Liver (tissue), 9 donors: ENCODE measurements around the gene APOOL. TPM values are rescaled to one million over a fixed set of nuclear protein-coding genes. Genes with fewer than 3 reads are reported as not detected.

Experiments
- DNase-seq: peaks from one replicate; pipeline ENCODE4 v3.0.0-alpha.2; 2017; ENCODE audit warnings: low spot score
- H3K27ac ChIP-seq, 2 donors: one replicate each; pipeline ENCODE4 v1.7.0; 2013; ENCODE audit warnings: inconsistent platforms in 2 of 2, low read length in 2 of 2, control low read depth in 1 of 2, low read depth in 1 of 2, mild to moderate bottlenecking in 1 of 2
- H3K27me3 ChIP-seq, 4 donors: one replicate each; pipeline versions ENCODE4 v1.6.1 to v1.7.0; 2013; ENCODE audit warnings: low read length in 3 of 4, inconsistent platforms in 1 of 4, mild to moderate bottlenecking in 1 of 4, moderate library complexity in 1 of 4; ENCODE audit not compliant: control insufficient read depth in 4 of 4, insufficient read depth in 4 of 4
- H3K36me3 ChIP-seq, 4 donors: one replicate each; pipeline versions ENCODE4 v1.6.1 to v1.7.0; 2013; ENCODE audit warnings: low read length in 3 of 4, mild to moderate bottlenecking in 3 of 4, low read depth in 1 of 4, moderate library complexity in 1 of 4; ENCODE audit not compliant: control insufficient read depth in 4 of 4, insufficient read depth in 3 of 4
- H3K4me1 ChIP-seq, 4 donors: one replicate each; pipeline versions ENCODE4 v1.6.1 to v1.7.0; 2013; ENCODE audit warnings: low read length in 3 of 4, mild to moderate bottlenecking in 3 of 4, moderate library complexity in 1 of 4; ENCODE audit not compliant: control insufficient read depth in 4 of 4, insufficient read depth in 4 of 4
- H3K4me3 ChIP-seq, 3 donors: one replicate each; pipeline versions ENCODE4 v1.6.1 to v1.7.0; 2013; ENCODE audit warnings: low read length in 3 of 3, control low read depth in 1 of 3, low read depth in 1 of 3, mild to moderate bottlenecking in 1 of 3
- H3K9ac ChIP-seq, 2 donors: one replicate each; pipeline ENCODE4 v1.7.0; 2013; ENCODE audit warnings: low read length in 2 of 2, mild to moderate bottlenecking in 2 of 2, moderate library complexity in 2 of 2, control low read depth in 1 of 2, low read depth in 1 of 2
- H3K9me3 ChIP-seq, 4 donors: one replicate each; pipeline versions ENCODE4 v1.6.1 to v1.7.0; 2013; ENCODE audit warnings: low read length in 3 of 4; ENCODE audit not compliant: control insufficient read depth in 4 of 4
- NR2F2 ChIP-seq: IDR thresholded peaks from 2 replicates; pipeline ENCODE4 v1.6.1; 2016; ENCODE audit warnings: antibody characterized with exemption
- SP1 ChIP-seq: IDR thresholded peaks from 2 replicates; pipeline ENCODE4 v1.6.1; 2018; ENCODE audit warnings: antibody characterized with exemption, mild to moderate bottlenecking
- YY1 ChIP-seq: IDR thresholded peaks from 2 replicates; pipeline ENCODE4 v1.6.1; 2016; ENCODE audit warnings: antibody characterized with exemption, mild to moderate bottlenecking
- WGBS: extraction: QIAGEN DNeasy Blood & Tissue Kit; methylation state at CpG from one replicate; pipeline ENCODE4 v1.1.7; 2013; 5-methylcytosine and 5-hydroxymethylcytosine counted together
- polyA plus RNA-seq, 2 donors: library from polyadenylated mRNA; stranded (reverse) in 1 of 2; unstranded in 1 of 2; fragments of 200-250 nt in 1 of 2; fragments of >200 nt in 1 of 2; fragmentation: Nextera tagmentation in 1 of 2; extraction: Ambion mirVana in 1 of 2; gene quantifications; one replicate each; pipeline versions ENCODE4 v1.2.1 to v1.2.3, GENCODE V29; 2013 to 2015
- total RNA-seq, 2 donors: library from RNA; depleted of rRNA; stranded (reverse); fragments of >200 nt; gene quantifications; one replicate each; pipeline ENCODE4 v1.2.3, GENCODE V29; 2014
- TF ChIP-seq, protein P1 (sequence below): fragments of 150-350 bp; IDR thresholded peaks from 2 replicates; pipeline ENCODE4 v1.5.1; 2017; ENCODE audit warnings: improper control_type of control experiment, low read depth, low read length; ENCODE audit not compliant: missing input control
- donor health status: healthy.
- donor health status: healthy.
- donor health status: healthy.
- donor health status: healthy.
- donor health status: healthy.

Gene APOOL
- total and polyA plus RNA-seq, 4 donors, result 7.5 to 12.1 (median 10.7) TPM

DNA sequence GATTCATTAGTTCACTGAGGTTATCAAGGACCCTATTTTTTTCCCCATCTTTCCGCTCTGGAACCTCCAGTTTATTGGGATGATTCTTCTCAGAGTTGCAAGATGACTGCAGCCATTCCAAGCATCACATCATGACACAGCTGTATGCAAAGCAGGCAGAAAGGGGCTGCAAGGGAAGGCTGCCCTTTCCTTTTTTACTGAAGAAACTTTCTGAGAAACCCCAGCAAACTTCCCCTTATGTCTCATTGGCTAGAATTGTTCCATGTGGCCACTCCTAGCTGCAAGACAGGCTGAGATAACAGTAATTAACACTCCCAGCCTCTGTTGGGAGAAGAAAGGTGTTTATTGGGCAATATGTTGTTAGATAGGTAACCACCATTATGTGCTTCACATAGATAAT lies 137.3 kb downstream of the APOOL start:
- H3K4me3 ChIP-seq, result no peak overlapping the region
- no peaks in the 10 kb centered on the region for H3K27me3 ChIP-seq
- H3K27ac ChIP-seq, result no peak overlapping the region
- H3K36me3 ChIP-seq, result no peaks in the 10 kb centered on the region
- DNase-seq, result no peak
- no peaks in the 10 kb centered on the region for H3K9me3 ChIP-seq
- H3K9ac ChIP-seq, result no peak overlapping the region
- WGBS, result 81% methylated on average over 1 of the region's 1 CpG
- TF ChIP-seq NR2F2 (no peak), SP1 (no peak), YY1 (no peak)
- TF ChIP-seq, protein P1, sequence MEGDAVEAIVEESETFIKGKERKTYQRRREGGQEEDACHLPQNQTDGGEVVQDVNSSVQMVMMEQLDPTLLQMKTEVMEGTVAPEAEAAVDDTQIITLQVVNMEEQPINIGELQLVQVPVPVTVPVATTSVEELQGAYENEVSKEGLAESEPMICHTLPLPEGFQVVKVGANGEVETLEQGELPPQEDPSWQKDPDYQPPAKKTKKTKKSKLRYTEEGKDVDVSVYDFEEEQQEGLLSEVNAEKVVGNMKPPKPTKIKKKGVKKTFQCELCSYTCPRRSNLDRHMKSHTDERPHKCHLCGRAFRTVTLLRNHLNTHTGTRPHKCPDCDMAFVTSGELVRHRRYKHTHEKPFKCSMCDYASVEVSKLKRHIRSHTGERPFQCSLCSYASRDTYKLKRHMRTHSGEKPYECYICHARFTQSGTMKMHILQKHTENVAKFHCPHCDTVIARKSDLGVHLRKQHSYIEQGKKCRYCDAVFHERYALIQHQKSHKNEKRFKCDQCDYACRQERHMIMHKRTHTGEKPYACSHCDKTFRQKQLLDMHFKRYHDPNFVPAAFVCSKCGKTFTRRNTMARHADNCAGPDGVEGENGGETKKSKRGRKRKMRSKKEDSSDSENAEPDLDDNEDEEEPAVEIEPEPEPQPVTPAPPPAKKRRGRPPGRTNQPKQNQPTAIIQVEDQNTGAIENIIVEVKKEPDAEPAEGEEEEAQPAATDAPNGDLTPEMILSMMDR, result no peak
- H3K4me1 ChIP-seq, result no peaks in the 10 kb centered on the region

Other genes with a start within 250 kb of the APOOL start
- under 1 TPM in 1 of 2 donors, not detected in 1; 0.05 TPM for gene SATL1, start 239.9 kb downstream of the APOOL start, total RNA-seq
- not detected for gene SATL1, start 239.9 kb downstream of the APOOL start, polyA plus RNA-seq
- gene ZNF711, start 240.1 kb downstream of the APOOL start, total RNA-seq, result 10 to 100 TPM in 1 of 2 donors, 1 to 10 TPM in 1; 1.3 to 11.4 TPM
- under 1 TPM; 0.21 to 0.69 TPM for gene ZNF711, start 240.1 kb downstream of the APOOL start, polyA plus RNA-seq